Rectal smooth muscle tissue (tissue), 1 donor: ENCODE measurements around the gene PPP1R14C.

Experiments used
- H3K27ac ChIP-seq: one replicate; pipeline ENCODE4 v1.7.0; 2013; ENCODE audit warnings: low read depth, low read length, inconsistent platforms
- H3K27me3 ChIP-seq: one replicate; pipeline ENCODE4 v1.7.0; 2013; ENCODE audit warnings: low read length; ENCODE audit not compliant: control insufficient read depth, insufficient read depth
- H3K36me3 ChIP-seq: one replicate; pipeline ENCODE4 v1.7.0; 2013; ENCODE audit warnings: low read length; ENCODE audit not compliant: control insufficient read depth, insufficient read depth
- H3K4me1 ChIP-seq: one replicate; pipeline ENCODE4 v1.7.0; 2013; ENCODE audit warnings: low read length; ENCODE audit not compliant: control insufficient read depth, insufficient read depth
- H3K4me3 ChIP-seq: one replicate; pipeline ENCODE4 v1.7.0; 2013; ENCODE audit warnings: low read length
- H3K9ac ChIP-seq: one replicate; pipeline ENCODE4 v1.7.0; 2013; ENCODE audit warnings: low read length

Gene PPP1R14C

DNA sequence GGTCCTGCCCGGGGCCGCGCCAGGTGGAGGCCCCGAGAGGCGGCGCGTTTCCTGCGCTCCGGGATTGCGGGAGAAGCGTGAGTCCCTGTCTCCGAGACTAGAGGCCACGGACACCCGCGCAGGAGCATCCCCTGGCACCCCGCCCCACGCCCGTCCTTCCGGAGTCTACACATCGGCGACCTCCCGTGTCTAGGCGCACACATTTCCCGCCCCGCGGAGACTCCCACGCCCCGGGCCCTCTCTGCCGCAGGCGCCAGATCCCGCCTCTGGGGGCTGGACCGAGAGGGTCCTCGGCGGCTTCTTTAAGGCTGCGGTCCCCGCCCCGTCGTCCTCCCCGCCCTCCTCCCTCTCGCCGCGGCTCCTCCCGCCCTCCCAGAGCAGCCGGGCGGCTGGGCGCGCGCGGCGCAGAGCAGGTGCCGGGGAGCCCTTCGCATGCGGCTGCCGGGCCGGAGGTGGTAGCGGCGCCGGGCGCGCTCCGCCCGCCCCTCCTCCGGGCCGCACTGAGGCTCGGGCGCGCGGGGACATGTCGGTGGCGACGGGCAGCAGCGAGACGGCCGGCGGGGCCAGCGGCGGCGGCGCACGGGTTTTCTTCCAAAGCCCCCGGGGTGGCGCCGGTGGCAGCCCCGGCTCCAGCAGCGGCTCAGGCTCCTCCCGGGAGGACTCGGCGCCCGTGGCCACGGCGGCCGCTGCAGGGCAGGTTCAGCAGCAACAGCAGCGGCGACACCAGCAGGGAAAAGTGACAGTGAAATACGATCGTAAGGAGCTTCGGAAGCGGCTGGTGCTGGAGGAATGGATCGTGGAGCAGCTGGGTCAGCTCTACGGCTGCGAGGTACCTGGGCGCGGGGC, at the start of gene PPP1R14C:
TSS of gene PPP1R14C (plus strand) at position 375 of the 846 bp plus-strand sequence. CDS start at position 524, 149 bp downstream.
- no peaks in the 10 kb centered on the region for H3K4me1 ChIP-seq
- peaks cover 5% of the 10 kb centered on the region for H3K27me3 ChIP-seq
- peak within 1 kb of the TSS; percentile 63 for H3K4me3 ChIP-seq
- no peaks in the 10 kb centered on the region for H3K36me3 ChIP-seq
- no peak within 1 kb of the TSS for H3K27ac ChIP-seq
- no peak within 1 kb of the TSS for H3K9ac ChIP-seq

GRCh38 chr6:150093397-150093796, 49.4 kb upstream of the PPP1R14C start:
- Histone ChIP-seq H3K9ac (no peak overlapping the region), H3K36me3 (no peaks in the 10 kb centered on the region), H3K27ac (no peak overlapping the region), H3K4me3 (no peak overlapping the region), H3K4me1 (no peaks in the 10 kb centered on the region), H3K27me3 (no peaks in the 10 kb centered on the region)

- no peak overlapping the region for H3K27ac ChIP-seq
- H3K9ac ChIP-seq: no peak overlapping the region
- H3K4me1 ChIP-seq: no peaks in the 10 kb centered on the region
- no peak overlapping the region for H3K4me3 ChIP-seq
- no peaks in the 10 kb centered on the region for H3K36me3 ChIP-seq
- H3K27me3 ChIP-seq: no peaks in the 10 kb centered on the region
Observed at GRCh38 chr6:150098155-150098554, 44.7 kb upstream of the PPP1R14C start.

DNA sequence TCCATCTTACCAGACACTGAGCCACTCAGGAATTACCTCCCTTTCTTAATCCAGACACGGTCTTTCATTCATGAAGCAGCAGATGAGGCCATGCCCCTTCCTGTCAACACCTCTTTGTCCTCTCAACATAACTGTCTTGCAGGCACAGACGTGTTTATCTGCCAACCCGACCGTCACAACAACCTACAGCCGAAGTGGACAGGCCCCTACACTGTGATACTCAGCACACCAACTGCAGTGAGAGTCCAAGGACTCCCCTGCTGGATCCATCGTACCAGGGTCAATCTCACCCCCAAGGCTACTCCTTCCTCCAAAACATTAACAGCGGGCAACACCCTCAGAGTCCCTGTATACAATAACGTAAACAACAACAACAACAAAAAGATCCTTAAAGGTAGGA, 43.3 kb upstream of the PPP1R14C start:
- Histone ChIP-seq H3K36me3 (no peaks in the 10 kb centered on the region), H3K27ac (no peak overlapping the region), H3K4me1 (no peaks in the 10 kb centered on the region), H3K9ac (no peak overlapping the region), H3K4me3 (no peak overlapping the region), H3K27me3 (no peaks in the 10 kb centered on the region)

DNA sequence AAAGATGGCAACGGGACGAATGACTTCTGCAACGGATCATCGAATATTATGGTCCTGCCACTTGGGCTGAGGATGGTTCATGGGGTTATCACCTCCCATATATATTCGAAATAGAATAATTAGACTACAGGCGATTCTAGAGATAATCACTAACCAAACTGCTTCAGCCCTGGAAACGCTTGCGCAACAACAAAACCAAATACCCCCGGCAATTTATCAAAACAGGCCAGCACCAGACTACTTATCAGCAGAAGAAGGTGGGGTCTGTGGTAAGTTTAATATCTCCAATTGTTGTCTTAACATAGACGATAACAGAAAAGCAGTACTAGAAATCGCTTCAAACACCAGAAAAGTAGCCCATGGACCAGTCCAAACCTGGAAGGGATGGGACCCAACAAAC, 42.9 kb upstream of the PPP1R14C start:
- Histone ChIP-seq H3K4me1 (no peaks in the 10 kb centered on the region), H3K27ac (no peak overlapping the region)

GRCh38 chr6:150100745-150101144, 42.1 kb upstream of the PPP1R14C start:
- H3K9ac ChIP-seq: no peak overlapping the region
- no peaks in the 10 kb centered on the region for H3K4me1 ChIP-seq
- H3K36me3 ChIP-seq: no peaks in the 10 kb centered on the region
- H3K27ac ChIP-seq: no peak overlapping the region
- no peaks in the 10 kb centered on the region for H3K27me3 ChIP-seq
- no peak overlapping the region for H3K4me3 ChIP-seq

More for the DNA sequence above, 42.9 kb upstream of the PPP1R14C start:
- Histone ChIP-seq H3K4me3 (no peak overlapping the region), H3K9ac (no peak overlapping the region), H3K27me3 (no peaks in the 10 kb centered on the region), H3K36me3 (no peaks in the 10 kb centered on the region)

DNA sequence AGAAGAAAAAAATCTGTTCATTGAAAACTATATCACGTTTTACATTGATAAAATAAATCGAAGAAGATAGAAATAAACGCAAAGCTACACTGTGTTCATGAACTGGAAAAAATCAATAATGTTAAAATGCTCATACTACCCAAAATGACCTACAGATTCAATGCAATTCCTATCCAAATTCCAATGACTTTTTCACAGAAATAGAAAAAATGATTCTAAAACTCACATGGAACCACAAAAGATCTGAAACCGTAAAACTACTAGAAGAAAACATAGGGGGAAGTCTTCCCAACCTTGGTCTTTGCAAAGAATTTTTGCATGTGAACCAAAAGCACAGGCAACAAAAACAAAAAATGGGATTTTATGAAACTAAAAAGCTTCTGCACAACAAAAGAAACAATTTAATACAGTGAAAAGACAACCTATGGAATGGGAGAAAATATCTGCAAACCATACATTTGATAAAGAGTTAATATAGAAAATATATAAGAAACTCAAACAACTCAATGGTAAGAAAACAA, 40.0 kb upstream of the PPP1R14C start:
- Histone ChIP-seq H3K27me3 (no peaks in the 10 kb centered on the region), H3K9ac (no peak overlapping the region), H3K27ac (no peak overlapping the region), H3K4me3 (no peak overlapping the region), H3K36me3 (no peaks in the 10 kb centered on the region), H3K4me1 (no peaks in the 10 kb centered on the region)

GRCh38 chr6:150112233-150112632, 30.6 kb upstream of the PPP1R14C start:
- no peak overlapping the region for H3K27ac ChIP-seq
- H3K4me3 ChIP-seq: no peak overlapping the region
- no peak overlapping the region for H3K9ac ChIP-seq
- no peaks in the 10 kb centered on the region for H3K27me3 ChIP-seq
- H3K36me3 ChIP-seq: no peaks in the 10 kb centered on the region
- H3K4me1 ChIP-seq: no peaks in the 10 kb centered on the region

DNA sequence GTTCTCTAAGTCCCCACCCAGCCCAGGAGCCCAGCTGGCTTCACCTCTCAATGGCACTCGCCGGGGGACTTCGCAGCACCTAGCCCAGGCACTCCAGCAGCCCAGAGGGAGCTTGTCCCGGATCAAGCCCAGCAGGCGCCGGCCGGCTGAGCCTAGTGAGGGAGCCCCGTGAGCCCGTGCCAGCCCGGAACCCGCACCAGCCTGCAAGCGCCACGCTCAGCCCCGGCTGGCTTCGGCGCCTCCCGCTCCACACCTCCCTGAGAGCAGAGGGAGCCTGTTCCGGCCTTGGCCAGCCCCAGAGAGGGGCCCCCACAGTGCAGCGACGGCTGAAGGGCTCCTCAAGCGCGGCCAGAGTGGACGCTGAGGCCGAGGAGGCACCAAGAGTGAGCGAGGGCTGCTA, 27.1 kb upstream of the PPP1R14C start:
- Histone ChIP-seq H3K4me1 (no peaks in the 10 kb centered on the region), H3K27me3 (no peaks in the 10 kb centered on the region), H3K36me3 (no peaks in the 10 kb centered on the region), H3K9ac (no peak overlapping the region), H3K4me3 (no peak overlapping the region), H3K27ac (no peak overlapping the region)

- H3K27ac ChIP-seq: no peak overlapping the region
Observed at GRCh38 chr6:150116200-150116800, 26.5 kb upstream of the PPP1R14C start.

DNA sequence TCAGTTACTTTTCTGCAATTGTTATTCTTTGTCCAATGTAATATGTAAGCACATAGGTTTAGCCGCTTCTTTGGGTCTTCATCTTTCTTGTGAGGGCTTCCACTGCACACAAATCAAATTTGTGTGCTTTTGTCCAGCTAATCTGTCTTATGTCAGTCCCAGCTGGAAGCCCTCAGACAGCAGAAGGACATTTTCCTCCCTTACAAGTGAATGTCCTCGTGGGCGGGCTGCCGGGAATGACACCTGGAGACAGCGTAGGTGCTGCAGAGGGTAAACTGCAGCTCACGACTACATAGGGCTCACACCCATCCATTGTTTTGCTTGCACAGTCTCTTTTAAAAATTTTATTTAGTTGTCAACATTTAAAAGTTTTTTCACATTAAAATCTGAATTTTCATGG, 24.6 kb upstream of the PPP1R14C start:
- Histone ChIP-seq H3K36me3 (no peaks in the 10 kb centered on the region), H3K27me3 (no peaks in the 10 kb centered on the region), H3K4me3 (no peak overlapping the region), H3K27ac (no peak overlapping the region), H3K9ac (no peak overlapping the region), H3K4me1 (no peaks in the 10 kb centered on the region)

More at GRCh38 chr6:150116200-150116800, 26.5 kb upstream of the PPP1R14C start:
- Histone ChIP-seq H3K4me3 (no peak overlapping the region), H3K4me1 (no peaks in the 10 kb centered on the region), H3K9ac (no peak overlapping the region), H3K36me3 (no peaks in the 10 kb centered on the region), H3K27me3 (no peaks in the 10 kb centered on the region)

DNA sequence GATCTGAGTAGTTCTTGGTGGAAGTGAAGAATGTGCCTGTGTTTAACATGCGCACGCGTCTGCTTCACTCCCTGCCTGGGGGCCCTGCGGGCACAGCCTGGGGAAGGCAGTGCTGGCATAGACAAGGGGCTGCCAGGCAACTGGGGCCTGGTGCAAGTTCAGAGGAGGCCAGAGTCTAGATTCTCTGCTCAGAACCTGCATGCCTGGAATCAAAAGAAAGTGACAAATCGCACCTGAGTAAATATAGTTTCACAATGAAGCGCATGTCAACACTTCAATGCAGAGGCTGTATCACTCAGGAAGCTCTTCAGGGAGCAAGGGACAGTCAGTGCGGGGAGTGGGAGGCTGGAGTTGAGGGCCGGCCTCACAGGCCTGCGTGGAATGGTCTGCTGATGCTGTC, 24.2 kb upstream of the PPP1R14C start:
- no peak overlapping the region for H3K4me3 ChIP-seq
- no peak overlapping the region for H3K27ac ChIP-seq
- H3K27me3 ChIP-seq: no peaks in the 10 kb centered on the region
- H3K9ac ChIP-seq: no peak overlapping the region
- no peaks in the 10 kb centered on the region for H3K4me1 ChIP-seq
- H3K36me3 ChIP-seq: no peaks in the 10 kb centered on the region
